Measurements from ENCODE around the gene TBC1D12. TPM values are rescaled to one million over a fixed set of nuclear protein-coding genes. Genes with fewer than 3 reads are reported as not detected.

The TBC1D12 gene
- total and polyA plus RNA-seq, 2 donors (not counting 3 experiments of a cell fraction or from before 2014, with no cell fraction given) = 2.9 to 7.3 TPM

- CTCF ChIA-PET = interaction anchor here (0.7 to 3.9 kb wide), 3 partner anchors 36 to 87 kb away, joined by 3 to 27 read pairs (median 3); no protein-coding TSS in a partner anchor
Measured at GRCh38 chr10:94407668-94408067, 5.3 kb downstream of the TBC1D12 start.

DNA sequence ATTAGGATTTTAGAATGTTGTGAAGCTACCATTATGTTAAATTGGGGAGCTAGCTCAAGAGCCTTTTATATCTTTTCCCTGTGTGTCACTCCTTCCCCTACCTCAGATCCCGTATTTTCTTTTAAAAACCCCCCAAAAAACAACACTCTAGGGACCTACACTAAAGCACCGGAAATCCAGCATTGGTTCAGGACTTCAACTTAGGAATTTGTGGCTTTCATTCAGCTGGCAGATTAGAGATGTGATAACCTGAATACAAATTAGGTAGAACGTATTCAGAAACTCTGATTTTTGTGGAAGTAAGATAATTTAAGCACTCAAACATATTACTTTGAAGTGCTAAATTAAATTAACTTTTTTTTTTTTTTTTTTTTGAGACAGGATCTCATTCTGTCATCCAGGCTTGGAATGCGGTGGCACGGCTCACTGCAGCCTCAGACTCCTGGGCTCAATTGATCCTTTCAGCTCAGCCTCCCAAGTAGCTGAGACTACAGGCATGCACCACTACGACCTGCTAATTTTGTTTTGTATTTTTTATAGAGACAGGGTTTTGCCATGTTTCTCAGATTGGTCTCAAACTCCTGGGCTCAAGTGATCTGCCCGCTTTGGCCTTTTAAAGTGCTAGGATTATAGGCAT, 6.8 kb downstream of the TBC1D12 start:
- no peaks in the 10 kb centered on the region for H3K9me3 ChIP-seq (replicated peaks; ENCODE audit: control insufficient read depth, insufficient read depth, low read length)
- FAIRE-seq (no peak), DNase-seq (ENCODE audit: low read depth, low spot score) (peak; percentile 10)
- no peaks in the 10 kb centered on the region for H3K36me3 ChIP-seq (ENCODE audit: control insufficient read depth in 2 of 2, extremely low read depth in 1 of 2, insufficient read depth in 2 of 2, low read length in 2 of 2)
- dilution Hi-C loops (cut with MboI; ENCODE audit: extremely low pct_ligation_motif_present, low sequenced_read_pairs) (no loop called here), intact Hi-C loops (cut with micrococcal nuclease) (no loop called here)
- no peaks in the 10 kb centered on the region for H3K4me1 ChIP-seq (ENCODE audit: control insufficient read depth, extremely low read depth, insufficient read depth, low read length)
- ChIA-PET CTCF (interaction anchor here (0.5 to 3.9 kb wide), 3 partner anchors 35 to 62 kb away, joined by 3 to 27 read pairs (median 3); no protein-coding TSS in a partner anchor), POLR2A (no interaction called here)
- TF ChIP-seq JUN (IDR thresholded peaks at IDR 0.05; ENCODE audit: borderline replicate concordance, insufficient read depth, insufficient read length, low read depth) (no peak), GATA2 (IDR thresholded peaks at IDR 0.05; ENCODE audit: insufficient read depth, insufficient read length, low read depth, low read length) (peak; percentile 14)
- no peak overlapping the region for H3K27ac ChIP-seq (ENCODE audit: insufficient read depth, low read depth, low read length)
- no peak overlapping the region for H3K9ac ChIP-seq (replicated peaks; ENCODE audit: extremely low read depth, insufficient read depth, low read length)
- H3K9me1 ChIP-seq (replicated peaks; ENCODE audit: control insufficient read depth, extremely low read depth, insufficient read depth, low read length) = no peaks in the 10 kb centered on the region
- H4K20me1 ChIP-seq (replicated peaks; ENCODE audit: control insufficient read depth, extremely low read depth, insufficient read depth, low read length) = no peaks in the 10 kb centered on the region
- H2AFZ ChIP-seq (ENCODE audit: low read depth, low read length) = no peak overlapping the region
- H3K27me3 ChIP-seq (ENCODE audit: control insufficient read depth in 2 of 2, insufficient read depth in 2 of 2, low read length in 2 of 2) = no peaks in the 10 kb centered on the region
- H3K79me2 ChIP-seq (ENCODE audit: control insufficient read depth, insufficient read depth, low read length) = peaks cover 34% of the 10 kb centered on the region
- H3K4me2 ChIP-seq (ENCODE audit: insufficient read depth, low read length) = no peak overlapping the region
- BruUV-seq (replicated peaks) = no TSS peak
- no peak overlapping the region for H3K4me3 ChIP-seq (replicated peaks in 1 of 3; ENCODE audit: insufficient read depth in 1 of 3, low read depth in 1 of 3, low read length in 3 of 3)

More at GRCh38 chr10:94407668-94408067, 5.3 kb downstream of the TBC1D12 start:
- Histone ChIP-seq H3K27ac (ENCODE audit: insufficient read depth, low read depth, low read length) (no peak overlapping the region), H2AFZ (ENCODE audit: low read depth, low read length) (no peak overlapping the region), H3K36me3 (ENCODE audit: control insufficient read depth in 2 of 2, extremely low read depth in 1 of 2, insufficient read depth in 2 of 2, low read length in 2 of 2) (no peaks in the 10 kb centered on the region), H3K9me1 (replicated peaks; ENCODE audit: control insufficient read depth, extremely low read depth, insufficient read depth, low read length) (no peaks in the 10 kb centered on the region), H3K9me3 (replicated peaks; ENCODE audit: control insufficient read depth, insufficient read depth, low read length) (no peaks in the 10 kb centered on the region), H3K4me3 (replicated peaks in 1 of 3; ENCODE audit: insufficient read depth in 1 of 3, low read depth in 1 of 3, low read length in 3 of 3) (no peak overlapping the region), H3K79me2 (ENCODE audit: control insufficient read depth, insufficient read depth, low read length) (peaks cover 32% of the 10 kb centered on the region), H3K4me2 (ENCODE audit: insufficient read depth, low read length) (no peak overlapping the region), H4K20me1 (replicated peaks; ENCODE audit: control insufficient read depth, extremely low read depth, insufficient read depth, low read length) (no peaks in the 10 kb centered on the region), H3K9ac (replicated peaks; ENCODE audit: extremely low read depth, insufficient read depth, low read length) (no peak overlapping the region), H3K4me1 (ENCODE audit: control insufficient read depth, extremely low read depth, insufficient read depth, low read length) (no peaks in the 10 kb centered on the region), H3K27me3 (ENCODE audit: control insufficient read depth in 2 of 2, insufficient read depth in 2 of 2, low read length in 2 of 2) (no peaks in the 10 kb centered on the region)
- TF ChIP-seq GATA2 (IDR thresholded peaks at IDR 0.05; ENCODE audit: insufficient read depth, insufficient read length, low read depth, low read length) = no peak
- no peak for TF ChIP-seq POLR2AphosphoS5 (IDR thresholded peaks at IDR 0.05; ENCODE audit: insufficient read depth, low read depth, low read length)
- TF ChIP-seq POLR2A (IDR thresholded peaks at IDR 0.05; ENCODE audit: low read depth, low read length) = no peak
- intact Hi-C loops (cut with micrococcal nuclease) = no loop called here
- DNase-seq (ENCODE audit: low read depth, low spot score) (no peak), FAIRE-seq (no peak)
- POLR2A ChIA-PET = no interaction called here
- dilution Hi-C loops (cut with MboI; ENCODE audit: extremely low pct_ligation_motif_present, low sequenced_read_pairs) = no loop called here
- BruUV-seq (replicated peaks) = no TSS peak

All from endothelial cell of umbilical vein (primary cell).